Measurements from ENCODE around the gene SYS1.

- TF ChIP-seq POLR2A (IDR thresholded peaks at IDR 0.05) (no peak), CTCF (IDR thresholded peaks at IDR 0.05) (no peak)
These were observed 33.2 kb upstream of the SYS1 start for GRCh38 chr20:45329497-45330319.

All from adrenal gland (tissue), 5 donors.